Stimulated activated CD4-positive, alpha-beta T cell treated with anti-CD3 and anti-CD28 coated beads, Interleukin-1b, Interleukin-23, amount 100 ng/mL, for 4 hours (primary cell): ENCODE data around the gene ACAD11.
"Not testable (repeated sequence)": the region's sequence is repeated elsewhere in the genome, so short reads cannot be mapped to it uniquely, and the experiment has no call there.

Source experiments
- DNase-seq, 2 donors: peaks; one replicate each; pipeline ENCODE4 v3.0.0-alpha.2; 2020; ENCODE audit warnings: low read depth in 2 of 2

The ACAD11 gene

GRCh38 chr3:132605374-132605792 lies 54.2 kb downstream of the ACAD11 start:
- no peak for DNase-seq

- DNase-seq: not testable (repeated sequence)
These were observed 59.0 kb downstream of the ACAD11 start for GRCh38 chr3:132600614-132601013.

- DNase-seq: no peak
These were observed 61.4 kb downstream of the ACAD11 start for GRCh38 chr3:132598181-132598580.

GRCh38 chr3:132597660-132598059 lies 61.9 kb downstream of the ACAD11 start:
- no peak for DNase-seq

GRCh38 chr3:132596816-132597433 lies 62.7 kb downstream of the ACAD11 start, which contains the start of gene ACKR4:
ACKR4 (plus strand) TSS chr3:132597270; CDS start chr3:132600398, 3,128 bp downstream.
- DNase-seq: no peak

GRCh38 chr3:132596326-132596725 lies 63.3 kb downstream of the ACAD11 start:
- DNase-seq: no peak

GRCh38 chr3:132595014-132595413 lies 64.6 kb downstream of the ACAD11 start:
- DNase-seq: no peak

GRCh38 chr3:132594498-132594897 lies 65.1 kb downstream of the ACAD11 start:
- no peak for DNase-seq

- no peak for DNase-seq
These were observed 65.7 kb downstream of the ACAD11 start for GRCh38 chr3:132593947-132594323.

- no peak for DNase-seq
These were observed 66.2 kb downstream of the ACAD11 start for GRCh38 chr3:132593241-132593946.

GRCh38 chr3:132592216-132592615 lies 67.4 kb downstream of the ACAD11 start:
- no peak for DNase-seq

- no peak for DNase-seq
These were observed 72.2 kb downstream of the ACAD11 start for GRCh38 chr3:132587401-132587800.

GRCh38 chr3:132573797-132574211 lies 85.8 kb downstream of the ACAD11 start:
- DNase-seq: no peak

- no peak for DNase-seq
These were observed 89.6 kb downstream of the ACAD11 start for GRCh38 chr3:132570016-132570415.

- no peak for DNase-seq
These were observed 90.0 kb downstream of the ACAD11 start for GRCh38 chr3:132569580-132569979.

GRCh38 chr3:132569153-132569552 lies 90.5 kb downstream of the ACAD11 start:
- DNase-seq: no peak

GRCh38 chr3:132568422-132568821 lies 91.2 kb downstream of the ACAD11 start:
- DNase-seq: no peak

GRCh38 chr3:132564070-132564465 lies 95.5 kb downstream of the ACAD11 start:
- DNase-seq: no peak

- no peak for DNase-seq
These were observed 96.1 kb downstream of the ACAD11 start for GRCh38 chr3:132563420-132564069.

- DNase-seq: no peak
These were observed 98.6 kb downstream of the ACAD11 start for GRCh38 chr3:132561003-132561402.

- no peak for DNase-seq
These were observed 103.0 kb downstream of the ACAD11 start for GRCh38 chr3:132556508-132557159.

GRCh38 chr3:132556036-132556386 lies 103.6 kb downstream of the ACAD11 start:
- not testable (repeated sequence) for DNase-seq
